ENCODE measurements around the gene LTBP2. TPM values are rescaled to one million over a fixed set of nuclear protein-coding genes. Genes with fewer than 3 reads are reported as not detected.

Gene LTBP2
- total and polyA plus RNA-seq, 2 of the 8 experiments (the other 6 are each of a cell fraction or from before 2014, with no cell fraction given) = 0.48 to 0.89 TPM

GRCh38 chr14:74491956-74492775 lies 119.9 kb downstream of the LTBP2 start (continued):
- TF ChIP-seq SUZ12 (IDR thresholded peaks at IDR 0.05; ENCODE audit: low read length) = no peak
- 0 out of 2 replicates have a peak, but pooled peaks have one; percentile 29 for TF ChIP-seq TAF1 (IDR thresholded peaks at IDR 0.05; ENCODE audit: low read depth, low read length)
- TF ChIP-seq SAP30 (IDR thresholded peaks at IDR 0.05; ENCODE audit: insufficient read depth, insufficient replicate concordance, low read length) = peak; percentile 47
- peak; percentile 17 to 38; a peak in 2 of 4 replicates for TF ChIP-seq RAD21 (IDR thresholded peaks at IDR 0.05 in 1 of 2, conservative IDR thresholded peaks at IDR 0.05 in 1 of 2; ENCODE audit: low read depth in 2 of 2, low read length in 2 of 2)

All from H1 (cell line).